GM12878 (cell line): ENCODE measurements around the gene ZMYM3. TPM values are rescaled to one million over a fixed set of nuclear protein-coding genes. Genes with fewer than 3 reads are reported as not detected.

ENCODE experiments used
- ATAC-seq: fragments of 200-7000 bp; cut with Tn5 transposase; 3 replicates; pipeline ENCODE4 v1.9.1; 2020; ENCODE audit warnings: mild to moderate bottlenecking, moderate library complexity
- BruUV-seq: library from RNA; stranded (reverse); fragments of 400-500 nt; replicated peaks from 2 replicates; lab custom pipeline; 2021; lab: Mats Ljungman, UMichigan
- CTCF ChIA-PET: fragments of 300-600 bp; sonication (Branson Sonifier 250); formaldehyde crosslinking; extraction: SDS; loops from one replicate; lab custom pipeline; 2021; ENCODE audit warnings: inconsistent platforms; lab: Yijun Ruan, JAX
- POLR2A ChIA-PET: fragments of 350-600 bp; formaldehyde crosslinking; extraction: SDS; loops from one replicate; lab custom pipeline; 2021; ENCODE audit warnings: inconsistent platforms; lab: Charles Lee
- RAD21 ChIA-PET: fragments of 300-600 bp; sonication (Branson Sonifier 250); formaldehyde crosslinking; loops from one replicate; lab custom pipeline; 2023; ENCODE audit warnings: antibody characterized with exemption; ENCODE audit not compliant: unreplicated experiment; lab: Charles Lee
- SMC1A ChIA-PET: fragments of 300-600 bp; sonication (Branson Sonifier 250); formaldehyde crosslinking; loops from one replicate; lab custom pipeline; 2023; ENCODE audit not compliant: unreplicated experiment, uncharacterized antibody; lab: Charles Lee
- DNase-seq: peaks from one replicate; pipeline ENCODE4 v3.0.0-alpha.2; 2011; ENCODE audit warnings: low read depth, low spot score
- FAIRE-seq: peaks from 3 replicates; lab custom pipeline; 2011; peaks lifted over from hg19 to GRCh38; lab: Jason Lieb, UNC
- H2AFZ ChIP-seq: 2 replicates; pipeline ENCODE4 v1.6.0; 2011; ENCODE audit warnings: low read depth, low read length, control low read depth; ENCODE audit not compliant: control insufficient read depth
- H3K27ac ChIP-seq: 2 replicates; pipeline ENCODE4 v1.5.1; 2011; ENCODE audit warnings: control low read depth; ENCODE audit not compliant: control insufficient read depth, insufficient read depth
- H3K27me3 ChIP-seq, 2 experiments: replicated peaks in 1 of 2; 2 replicates each; pipeline versions ENCODE4 v1.6.0 to v1.6.1; 2011; ENCODE audit warnings: low read length in 1 of 2; ENCODE audit not compliant: control insufficient read depth in 2 of 2, insufficient read depth in 2 of 2
- H3K36me3 ChIP-seq, 2 experiments: 2 replicates each; pipeline ENCODE4 v1.5.1; 2011; ENCODE audit warnings: low read length in 1 of 2; ENCODE audit not compliant: control insufficient read depth in 2 of 2, insufficient read depth in 2 of 2
- H3K4me1 ChIP-seq: 2 replicates; pipeline ENCODE4 v1.6.1; 2011; ENCODE audit warnings: mild to moderate bottlenecking, low read length, moderate library complexity, mixed read lengths; ENCODE audit not compliant: control insufficient read depth, insufficient read depth
- H3K4me2 ChIP-seq: 2 replicates; pipeline ENCODE4 v1.6.0; 2011; ENCODE audit warnings: control low read depth; ENCODE audit not compliant: control insufficient read depth, insufficient read depth
- H3K4me3 ChIP-seq: fragments of 200-600 bp; sonication (generic); 2 replicates; pipeline ENCODE4 v1.5.1; 2016
- H3K79me2 ChIP-seq: 2 replicates; pipeline ENCODE4 v1.6.0; 2011; ENCODE audit warnings: low read length; ENCODE audit not compliant: control insufficient read depth, insufficient read depth
- H3K9ac ChIP-seq: 2 replicates; pipeline ENCODE4 v1.8.0; 2011; ENCODE audit warnings: low read length, control low read depth, mixed read lengths; ENCODE audit not compliant: control insufficient read depth, insufficient read depth
- H3K9me3 ChIP-seq: replicated peaks from 3 replicates; pipeline ENCODE4 v1.5.1; 2011; ENCODE audit warnings: mild to moderate bottlenecking, low read length; ENCODE audit not compliant: control insufficient read depth, insufficient read depth
- H4K20me1 ChIP-seq: 2 replicates; pipeline ENCODE4 v1.6.0; 2011; ENCODE audit not compliant: control insufficient read depth, insufficient read depth
- ATF7 ChIP-seq: fragments of 450-650 bp; IDR thresholded peaks from 2 replicates; pipeline ENCODE4 v1.6.1; 2016; ENCODE audit warnings: low read depth, mild to moderate bottlenecking
- BRCA1 ChIP-seq: IDR thresholded peaks from 2 replicates; pipeline ENCODE4 v1.6.1; 2011; ENCODE audit warnings: low read depth, low read length, improper control_type of control experiment
- HDGF ChIP-seq: fragments of 450-650 bp; IDR thresholded peaks from 2 replicates; pipeline ENCODE4 v1.6.1; 2016; ENCODE audit warnings: antibody characterized with exemption
- IKZF2 ChIP-seq, 2 experiments: fragments of 450-650 bp; IDR thresholded peaks; 2 replicates each; pipeline ENCODE4 v1.6.1; 2017; ENCODE audit warnings: mild to moderate bottlenecking in 2 of 2, moderate library complexity in 2 of 2
- MXI1 ChIP-seq: fragments of 150-350 bp; IDR thresholded peaks from 2 replicates; pipeline ENCODE4 v1.6.1; 2011; ENCODE audit warnings: low read depth, mild to moderate bottlenecking, inconsistent platforms, low read length, improper control_type of control experiment
- NFIC ChIP-seq: IDR thresholded peaks from 2 replicates; pipeline ENCODE4 v1.6.1; 2012; ENCODE audit warnings: low read depth, mild to moderate bottlenecking, inconsistent platforms, low read length, moderate library complexity
- NFXL1 ChIP-seq: fragments of 450-650 bp; IDR thresholded peaks from 2 replicates; pipeline ENCODE4 v1.6.1; 2017; ENCODE audit warnings: antibody characterized with exemption, mild to moderate bottlenecking, borderline replicate concordance
- SPI1 ChIP-seq: IDR thresholded peaks from 2 replicates; pipeline ENCODE4 v1.6.1; 2011; ENCODE audit warnings: low read depth, mild to moderate bottlenecking, low read length, moderate library complexity, borderline replicate concordance; ENCODE audit not compliant: insufficient read depth
- SREBF2 ChIP-seq: IDR thresholded peaks from 2 replicates; pipeline ENCODE4 v1.6.1; 2012; ENCODE audit warnings: mild to moderate bottlenecking, low read length
- WGBS: methylation state at CpG from one replicate; pipeline ENCODE4 v1.1.6; 2016; ENCODE audit warnings: low lambda C conversion rate; ENCODE audit not compliant: insufficient replicate concordance, insufficient coverage; ENCODE audit errors: missing lambda C conversion rate; 5-methylcytosine and 5-hydroxymethylcytosine counted together
- in situ Hi-C: fragments of 300-500 bp; cut with MboI; formaldehyde crosslinking; loops from 9 replicates; pipeline ENCODE4 v1.14.3; 2018; ENCODE audit warnings: mixed read lengths
- intact Hi-C: fragments of 100-400 bp; cut with micrococcal nuclease; formaldehyde crosslinking; loops from one replicate; pipeline ENCODE4 v1.14.2; 2022; ENCODE audit not compliant: unreplicated experiment
- polyA plus RNA-seq, 11 experiments: library from polyadenylated mRNA; depleted of rRNA in 4 of 11; unstranded in 6 of 11; stranded (reverse) in 5 of 11; fragments of >200 nt; fragmentation: Nextera tagmentation in 4 of 11; fragmentation: Illumina TruSeq in 1 of 11; extraction: Ambion mirVana in 4 of 11; extraction: Trizol in 1 of 11; gene quantifications; 1 replicate in 1 of 11; 2 replicates in 10 of 11; pipeline versions ENCODE4 v1.2.1 to v1.2.3, GENCODE V29; 2011 to 2016; ENCODE audit warnings: inconsistent platforms in 2 of 11, missing spikeins in 2 of 11, low read depth in 1 of 11
- total RNA-seq, 4 experiments: library from RNA; depleted of rRNA in 3 of 4; stranded (reverse); fragments of >200 nt in 3 of 4; fragmentation: Illumina TruSeq in 1 of 4; extraction: Trizol in 1 of 4; gene quantifications; 2 replicates each; pipeline versions ENCODE4 v1.2.1 to v1.2.3, GENCODE V29; 2013 to 2021
- TF ChIP-seq, protein P1 (sequence below): IDR thresholded peaks from 2 replicates; pipeline ENCODE4 v1.6.1; 2012; ENCODE audit warnings: low read depth, low read length, improper control_type of control experiment
- TF ChIP-seq, protein P2 (sequence below), 3 experiments: IDR thresholded peaks in 2 of 3; conservative IDR thresholded peaks in 1 of 3; 2 replicates each; pipeline ENCODE4 v1.5.1; 2011; ENCODE audit warnings: low read depth in 3 of 3, low read length in 3 of 3, mild to moderate bottlenecking in 3 of 3, control low read depth in 2 of 3, moderate library complexity in 2 of 3, inconsistent platforms in 1 of 3, mixed read lengths in 1 of 3; ENCODE audit not compliant: control insufficient read depth in 2 of 3, insufficient read depth in 1 of 3; ENCODE audit errors: extremely low read depth in 1 of 3

The ZMYM3 gene
- total and polyA plus RNA-seq, 10 of the 15 experiments (the other 5 are each of a cell fraction or from before 2014, with no cell fraction given), result 2.3 to 28.1 (median 12.3) TPM

DNA sequence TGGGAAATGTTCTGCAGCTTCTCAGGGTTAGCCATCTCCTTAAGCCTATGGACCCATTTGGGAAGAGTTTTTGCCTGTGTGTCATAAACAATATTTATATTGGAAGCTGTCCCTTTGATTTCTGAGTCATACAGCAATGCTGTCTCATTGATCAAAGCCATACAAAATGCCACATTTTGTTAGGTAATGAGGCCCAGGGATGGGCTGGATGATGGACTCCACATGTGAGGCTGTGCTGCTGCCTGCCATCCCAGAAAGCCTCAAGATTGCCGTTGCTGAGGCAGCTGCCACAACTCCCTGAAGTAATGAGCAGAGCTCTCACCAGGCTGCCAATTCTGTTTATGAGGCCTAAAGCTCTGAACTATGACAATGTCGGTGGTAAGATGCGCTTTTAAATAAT lies 43.1 kb downstream of the ZMYM3 start:
- 49% methylated on average over 3 of the region's 3 CpGs for WGBS
- Histone ChIP-seq H3K9me3 (no peaks in the 10 kb centered on the region; the same call in 2 of the 3 replicates), H3K4me3 (no peak overlapping the region), H3K79me2 (no peaks in the 10 kb centered on the region), H4K20me1 (no peaks in the 10 kb centered on the region), H3K9ac (no peak overlapping the region), H3K36me3 (no peaks in the 10 kb centered on the region), H2AFZ (no peak overlapping the region), H3K4me1 (no peaks in the 10 kb centered on the region), H3K27ac (no peak overlapping the region), H3K4me2 (no peak overlapping the region), H3K27me3 (no peaks in the 10 kb centered on the region; a peak in 1 of 4 replicates)
- RAD21 ChIA-PET, result no interaction called here
- TF ChIP-seq IKZF2 (IDR thresholded peaks at IDR 0.05), result no peak
- TF ChIP-seq, protein P1, sequence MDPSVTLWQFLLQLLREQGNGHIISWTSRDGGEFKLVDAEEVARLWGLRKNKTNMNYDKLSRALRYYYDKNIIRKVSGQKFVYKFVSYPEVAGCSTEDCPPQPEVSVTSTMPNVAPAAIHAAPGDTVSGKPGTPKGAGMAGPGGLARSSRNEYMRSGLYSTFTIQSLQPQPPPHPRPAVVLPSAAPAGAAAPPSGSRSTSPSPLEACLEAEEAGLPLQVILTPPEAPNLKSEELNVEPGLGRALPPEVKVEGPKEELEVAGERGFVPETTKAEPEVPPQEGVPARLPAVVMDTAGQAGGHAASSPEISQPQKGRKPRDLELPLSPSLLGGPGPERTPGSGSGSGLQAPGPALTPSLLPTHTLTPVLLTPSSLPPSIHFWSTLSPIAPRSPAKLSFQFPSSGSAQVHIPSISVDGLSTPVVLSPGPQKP, result no peak
- TF ChIP-seq, protein P2, sequence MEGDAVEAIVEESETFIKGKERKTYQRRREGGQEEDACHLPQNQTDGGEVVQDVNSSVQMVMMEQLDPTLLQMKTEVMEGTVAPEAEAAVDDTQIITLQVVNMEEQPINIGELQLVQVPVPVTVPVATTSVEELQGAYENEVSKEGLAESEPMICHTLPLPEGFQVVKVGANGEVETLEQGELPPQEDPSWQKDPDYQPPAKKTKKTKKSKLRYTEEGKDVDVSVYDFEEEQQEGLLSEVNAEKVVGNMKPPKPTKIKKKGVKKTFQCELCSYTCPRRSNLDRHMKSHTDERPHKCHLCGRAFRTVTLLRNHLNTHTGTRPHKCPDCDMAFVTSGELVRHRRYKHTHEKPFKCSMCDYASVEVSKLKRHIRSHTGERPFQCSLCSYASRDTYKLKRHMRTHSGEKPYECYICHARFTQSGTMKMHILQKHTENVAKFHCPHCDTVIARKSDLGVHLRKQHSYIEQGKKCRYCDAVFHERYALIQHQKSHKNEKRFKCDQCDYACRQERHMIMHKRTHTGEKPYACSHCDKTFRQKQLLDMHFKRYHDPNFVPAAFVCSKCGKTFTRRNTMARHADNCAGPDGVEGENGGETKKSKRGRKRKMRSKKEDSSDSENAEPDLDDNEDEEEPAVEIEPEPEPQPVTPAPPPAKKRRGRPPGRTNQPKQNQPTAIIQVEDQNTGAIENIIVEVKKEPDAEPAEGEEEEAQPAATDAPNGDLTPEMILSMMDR (IDR thresholded peaks at IDR 0.05 in 2 of 3, conservative IDR thresholded peaks at IDR 0.05 in 1 of 3; ENCODE audit: control insufficient read depth in 2 of 3, extremely low read depth in 1 of 3, insufficient read depth in 1 of 3, low read depth in 3 of 3, low read length in 3 of 3), result no peak
- no peak for TF ChIP-seq NFXL1
- TF ChIP-seq SPI1, result no peak
- no peak for TF ChIP-seq HDGF
- TF ChIP-seq BRCA1, result no peak
- no peak for TF ChIP-seq NFIC
- no peak for TF ChIP-seq MXI1
- TF ChIP-seq SREBF2, result no peak
- TF ChIP-seq ATF7, result no peak
- POLR2A ChIA-PET, result no interaction called here
- in situ Hi-C loops (no loop called here), intact Hi-C loops (no loop called here)
- BruUV-seq, result no TSS peak
- no peak for FAIRE-seq
- SMC1A ChIA-PET, result interaction anchor here (2.2 kb wide), 1 partner anchor 13 kb away, joined by 8 read pairs; no protein-coding TSS in a partner anchor
- CTCF ChIA-PET, result interaction anchor here (0.6 kb wide), 1 partner anchor 85 kb away, joined by 3 read pairs; no protein-coding TSS in a partner anchor
- no peak for ATAC-seq
- no peak for DNase-seq
